GM12878 (cell line): ENCODE results near the gene ZBTB34. TPM values are rescaled to one million over a fixed set of nuclear protein-coding genes. Genes with fewer than 3 reads are reported as not detected.
A peak's percentile ranks its signal among the peaks of the same experiment; 100 is the strongest.

Experiments
- ATAC-seq: fragments of 200-7000 bp; cut with Tn5 transposase; 3 replicates; pipeline ENCODE4 v1.9.1; 2020; ENCODE audit warnings: mild to moderate bottlenecking, moderate library complexity
- BruUV-seq: library from RNA; stranded (reverse); fragments of 400-500 nt; replicated peaks from 2 replicates; lab custom pipeline; 2021; lab: Mats Ljungman, UMichigan
- CTCF ChIA-PET: fragments of 300-600 bp; sonication (Branson Sonifier 250); formaldehyde crosslinking; extraction: SDS; loops from one replicate; lab custom pipeline; 2021; ENCODE audit warnings: inconsistent platforms; lab: Yijun Ruan, JAX
- POLR2A ChIA-PET: fragments of 350-600 bp; formaldehyde crosslinking; extraction: SDS; loops from one replicate; lab custom pipeline; 2021; ENCODE audit warnings: inconsistent platforms; lab: Charles Lee
- RAD21 ChIA-PET: fragments of 300-600 bp; sonication (Branson Sonifier 250); formaldehyde crosslinking; loops from one replicate; lab custom pipeline; 2023; ENCODE audit warnings: antibody characterized with exemption; ENCODE audit not compliant: unreplicated experiment; lab: Charles Lee
- SMC1A ChIA-PET: fragments of 300-600 bp; sonication (Branson Sonifier 250); formaldehyde crosslinking; loops from one replicate; lab custom pipeline; 2023; ENCODE audit not compliant: unreplicated experiment, uncharacterized antibody; lab: Charles Lee
- DNase-seq: peaks from one replicate; pipeline ENCODE4 v3.0.0-alpha.2; 2011; ENCODE audit warnings: low read depth, low spot score
- FAIRE-seq: peaks from 3 replicates; lab custom pipeline; 2011; peaks lifted over from hg19 to GRCh38; lab: Jason Lieb, UNC
- H2AFZ ChIP-seq: 2 replicates; pipeline ENCODE4 v1.6.0; 2011; ENCODE audit warnings: low read depth, low read length, control low read depth; ENCODE audit not compliant: control insufficient read depth
- H3K27ac ChIP-seq: 2 replicates; pipeline ENCODE4 v1.5.1; 2011; ENCODE audit warnings: control low read depth; ENCODE audit not compliant: control insufficient read depth, insufficient read depth
- H3K27me3 ChIP-seq, 2 experiments: replicated peaks in 1 of 2; 2 replicates each; pipeline versions ENCODE4 v1.6.0 to v1.6.1; 2011; ENCODE audit warnings: low read length in 1 of 2; ENCODE audit not compliant: control insufficient read depth in 2 of 2, insufficient read depth in 2 of 2
- H3K36me3 ChIP-seq, 2 experiments: 2 replicates each; pipeline ENCODE4 v1.5.1; 2011; ENCODE audit warnings: low read length in 1 of 2; ENCODE audit not compliant: control insufficient read depth in 2 of 2, insufficient read depth in 2 of 2
- H3K4me1 ChIP-seq: 2 replicates; pipeline ENCODE4 v1.6.1; 2011; ENCODE audit warnings: mild to moderate bottlenecking, low read length, moderate library complexity, mixed read lengths; ENCODE audit not compliant: control insufficient read depth, insufficient read depth
- H3K4me2 ChIP-seq: 2 replicates; pipeline ENCODE4 v1.6.0; 2011; ENCODE audit warnings: control low read depth; ENCODE audit not compliant: control insufficient read depth, insufficient read depth
- H3K4me3 ChIP-seq: fragments of 200-600 bp; sonication (generic); 2 replicates; pipeline ENCODE4 v1.5.1; 2016
- H3K79me2 ChIP-seq: 2 replicates; pipeline ENCODE4 v1.6.0; 2011; ENCODE audit warnings: low read length; ENCODE audit not compliant: control insufficient read depth, insufficient read depth
- H3K9ac ChIP-seq: 2 replicates; pipeline ENCODE4 v1.8.0; 2011; ENCODE audit warnings: low read length, control low read depth, mixed read lengths; ENCODE audit not compliant: control insufficient read depth, insufficient read depth
- H3K9me3 ChIP-seq: replicated peaks from 3 replicates; pipeline ENCODE4 v1.5.1; 2011; ENCODE audit warnings: mild to moderate bottlenecking, low read length; ENCODE audit not compliant: control insufficient read depth, insufficient read depth
- H4K20me1 ChIP-seq: 2 replicates; pipeline ENCODE4 v1.6.0; 2011; ENCODE audit not compliant: control insufficient read depth, insufficient read depth
- ASH2L ChIP-seq: fragments of 300-600, 200-600 bp; sonication (generic); IDR thresholded peaks from 2 replicates; pipeline ENCODE4 v1.6.1; 2017; ENCODE audit warnings: low read depth, mild to moderate bottlenecking, borderline replicate concordance
- ATF7 ChIP-seq: fragments of 450-650 bp; IDR thresholded peaks from 2 replicates; pipeline ENCODE4 v1.6.1; 2016; ENCODE audit warnings: low read depth, mild to moderate bottlenecking
- BACH1 ChIP-seq: fragments of 450-650 bp; IDR thresholded peaks from 2 replicates; pipeline ENCODE4 v1.6.1; 2017; ENCODE audit warnings: mild to moderate bottlenecking, borderline replicate concordance
- BCL11A ChIP-seq: IDR thresholded peaks from 2 replicates; pipeline ENCODE4 v1.6.1; 2011; ENCODE audit warnings: low read depth, low read length
- BHLHE40 ChIP-seq, 2 experiments: fragments of 450-650 bp in 1 of 2; IDR thresholded peaks; 2 replicates each; pipeline ENCODE4 v1.6.1; 2011 to 2017; ENCODE audit warnings: low read depth in 2 of 2, borderline replicate concordance in 1 of 2, improper control_type of control experiment in 1 of 2, low read length in 1 of 2, mild to moderate bottlenecking in 1 of 2
- BRCA1 ChIP-seq: IDR thresholded peaks from 2 replicates; pipeline ENCODE4 v1.6.1; 2011; ENCODE audit warnings: low read depth, low read length, improper control_type of control experiment
- CREM ChIP-seq: IDR thresholded peaks from 2 replicates; pipeline ENCODE4 v1.6.1; 2014; ENCODE audit warnings: antibody characterized with exemption, low read depth
- DPF2 ChIP-seq: fragments of 450-650 bp; IDR thresholded peaks from 2 replicates; pipeline ENCODE4 v1.6.1; 2017; ENCODE audit warnings: mild to moderate bottlenecking
- EGR1 ChIP-seq, 2 experiments: IDR thresholded peaks; 1 replicate in 1 of 2; 2 replicates in 1 of 2; pipeline ENCODE4 v1.6.1; 2011 to 2012; ENCODE audit warnings: low read depth in 2 of 2, low read length in 2 of 2, borderline replicate concordance in 1 of 2, mild to moderate bottlenecking in 1 of 2, moderate library complexity in 1 of 2
- GATAD2B ChIP-seq: fragments of 450-650 bp; conservative IDR thresholded peaks from 2 replicates; pipeline ENCODE4 v1.6.1; 2017; ENCODE audit warnings: low read depth, mild to moderate bottlenecking, moderate library complexity
- HDAC2 ChIP-seq: fragments of 200-600 bp; sonication (generic); IDR thresholded peaks from 2 replicates; pipeline ENCODE4 v1.6.1; 2017
- HDGF ChIP-seq: fragments of 450-650 bp; IDR thresholded peaks from 2 replicates; pipeline ENCODE4 v1.6.1; 2016; ENCODE audit warnings: antibody characterized with exemption
- IRF4 ChIP-seq: IDR thresholded peaks from 2 replicates; pipeline ENCODE4 v1.6.1; 2011; ENCODE audit warnings: low read depth, low read length
- JUNB ChIP-seq: IDR thresholded peaks from 2 replicates; pipeline ENCODE4 v1.6.1; 2016; ENCODE audit warnings: antibody characterized with exemption, mild to moderate bottlenecking
- MEF2B ChIP-seq: fragments of 450-650 bp; IDR thresholded peaks from 2 replicates; pipeline ENCODE4 v1.6.1; 2018; ENCODE audit warnings: mild to moderate bottlenecking, moderate library complexity; ENCODE audit not compliant: partially characterized antibody, poor library complexity, severe bottlenecking
- NKRF ChIP-seq: fragments of 450-650 bp; conservative IDR thresholded peaks from 2 replicates; pipeline ENCODE4 v1.6.1; 2017; ENCODE audit warnings: mild to moderate bottlenecking, moderate library complexity
- NR2F1 ChIP-seq: fragments of 450-650 bp; conservative IDR thresholded peaks from 2 replicates; pipeline ENCODE4 v1.6.1; 2017; ENCODE audit warnings: mild to moderate bottlenecking
- PML ChIP-seq: IDR thresholded peaks from 2 replicates; pipeline ENCODE4 v1.6.1; 2012; ENCODE audit warnings: low read length, inconsistent platforms
- RB1 ChIP-seq: fragments of 450-650 bp; formaldehyde crosslinking; IDR thresholded peaks from 2 replicates; pipeline ENCODE4 v1.6.1; 2017; ENCODE audit warnings: mild to moderate bottlenecking, borderline replicate concordance
- WRNIP1 ChIP-seq: IDR thresholded peaks from 2 replicates; pipeline ENCODE4 v1.6.1; 2011; ENCODE audit warnings: low read depth, low read length, improper control_type of control experiment, borderline replicate concordance
- WGBS: methylation state at CpG from one replicate; pipeline ENCODE4 v1.1.6; 2016; ENCODE audit warnings: low lambda C conversion rate; ENCODE audit not compliant: insufficient replicate concordance, insufficient coverage; ENCODE audit errors: missing lambda C conversion rate; 5-methylcytosine and 5-hydroxymethylcytosine counted together
- in situ Hi-C: fragments of 300-500 bp; cut with MboI; formaldehyde crosslinking; loops from 9 replicates; pipeline ENCODE4 v1.14.3; 2018; ENCODE audit warnings: mixed read lengths
- intact Hi-C: fragments of 100-400 bp; cut with micrococcal nuclease; formaldehyde crosslinking; loops from one replicate; pipeline ENCODE4 v1.14.2; 2022; ENCODE audit not compliant: unreplicated experiment
- polyA plus RNA-seq, 11 experiments: library from polyadenylated mRNA; depleted of rRNA in 4 of 11; unstranded in 6 of 11; stranded (reverse) in 5 of 11; fragments of >200 nt; fragmentation: Nextera tagmentation in 4 of 11; fragmentation: Illumina TruSeq in 1 of 11; extraction: Ambion mirVana in 4 of 11; extraction: Trizol in 1 of 11; gene quantifications; 1 replicate in 1 of 11; 2 replicates in 10 of 11; pipeline versions ENCODE4 v1.2.1 to v1.2.3, GENCODE V29; 2011 to 2016; ENCODE audit warnings: inconsistent platforms in 2 of 11, missing spikeins in 2 of 11, low read depth in 1 of 11
- total RNA-seq, 4 experiments: library from RNA; depleted of rRNA in 3 of 4; stranded (reverse); fragments of >200 nt in 3 of 4; fragmentation: Illumina TruSeq in 1 of 4; extraction: Trizol in 1 of 4; gene quantifications; 2 replicates each; pipeline versions ENCODE4 v1.2.1 to v1.2.3, GENCODE V29; 2013 to 2021
- TF ChIP-seq, protein P1 (sequence below): fragments of 450-650 bp; IDR thresholded peaks from 2 replicates; pipeline ENCODE4 v1.6.1; 2016; ENCODE audit warnings: mild to moderate bottlenecking

ZBTB34 gene
- total and polyA plus RNA-seq, 10 of the 15 experiments (the other 5 are each of a cell fraction or from before 2014, with no cell fraction given) = 0.71 to 11.3 (median 3.8) TPM

DNA sequence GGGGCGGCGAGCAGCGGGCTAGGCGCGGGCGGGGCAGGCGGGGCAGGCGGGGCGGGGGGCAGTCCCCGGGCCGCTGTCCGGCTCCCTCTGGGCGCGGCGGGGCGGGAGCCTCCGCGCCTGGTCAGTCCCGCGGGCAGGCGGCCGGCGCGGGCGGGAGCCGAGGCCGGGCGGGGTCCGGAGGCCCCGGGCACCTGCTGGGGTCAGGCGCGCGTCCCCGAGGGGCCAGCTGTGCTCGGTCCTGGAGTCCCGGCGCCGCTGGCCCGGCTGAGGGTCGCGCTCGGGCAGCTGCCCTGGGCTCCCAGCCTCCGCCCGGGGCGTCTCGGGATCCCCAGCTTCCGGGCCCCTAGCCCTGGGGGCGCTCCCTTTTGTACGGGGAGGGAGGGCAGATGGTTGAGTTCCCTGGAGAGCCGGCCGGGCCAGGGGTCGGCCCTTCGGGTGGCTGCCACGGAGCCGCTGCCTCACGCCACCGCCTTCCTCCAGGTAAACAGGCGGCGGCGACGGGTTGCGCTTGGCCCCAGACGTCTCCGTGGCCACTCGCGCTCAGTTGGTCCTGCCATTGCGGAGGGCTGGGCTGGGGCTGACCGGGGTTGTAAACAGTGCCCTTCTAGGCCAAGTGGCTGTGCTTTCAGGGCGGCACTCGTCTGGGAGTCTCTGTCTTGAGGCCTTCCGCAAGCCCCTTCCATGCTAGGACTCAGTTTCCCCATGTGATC lies 473 bp downstream of the ZBTB34 start:
- Histone ChIP-seq H3K4me3 (peak overlapping the region; percentile 83), H3K9me3 (no peaks in the 10 kb centered on the region), H3K36me3 (peaks cover 0 to 2% of the 10 kb centered on the region in 2 experiments; a peak in 1 of 4 replicates), H3K27ac (peak overlapping the region; percentile 58), H3K79me2 (peaks cover 23% of the 10 kb centered on the region), H3K27me3 (peaks cover 0 to 2% of the 10 kb centered on the region in 2 experiments; a peak in 1 of 4 replicates), H3K9ac (peak overlapping the region; percentile 77), H3K4me2 (peak overlapping the region; percentile 83), H3K4me1 (peaks cover 9% of the 10 kb centered on the region), H4K20me1 (no peaks in the 10 kb centered on the region; the same call in 1 of the 2 replicates), H2AFZ (peak overlapping the region; percentile 3)
- intact Hi-C loops (no loop called here), in situ Hi-C loops (no loop called here)
- FAIRE-seq (no peak), DNase-seq (no peak), ATAC-seq (peak; percentile 57)
- CTCF ChIA-PET = interaction anchor here (1.5 to 2.9 kb wide), 4 partner anchors 11 to 193 kb away, joined by 3 to 16 read pairs (median 4); no protein-coding TSS in a partner anchor
- no TSS peak for BruUV-seq
- RAD21 ChIA-PET = interaction anchor here (1.3 kb wide), 1 partner anchor 22 kb away, joined by 3 read pairs; no protein-coding TSS in a partner anchor
- no peak for TF ChIP-seq WRNIP1
- TF ChIP-seq PML = no peak
- TF ChIP-seq BHLHE40 (IDR thresholded peaks at IDR 0.05; ENCODE audit: borderline replicate concordance in 1 of 2, low read depth in 2 of 2, low read length in 1 of 2) = peak in 1 of 2 experiments; percentile 15; a peak in 1 of 4 replicates
- no peak for TF ChIP-seq BCL11A
- TF ChIP-seq RB1 = no peak
- TF ChIP-seq NKRF = peak; percentile 62
- TF ChIP-seq NR2F1 = peak; percentile 49; the same call in 1 of the 2 replicates
- TF ChIP-seq BACH1 = 0 out of 2 replicates have a peak, but pooled peaks have one; percentile 11
- TF ChIP-seq, protein P1, sequence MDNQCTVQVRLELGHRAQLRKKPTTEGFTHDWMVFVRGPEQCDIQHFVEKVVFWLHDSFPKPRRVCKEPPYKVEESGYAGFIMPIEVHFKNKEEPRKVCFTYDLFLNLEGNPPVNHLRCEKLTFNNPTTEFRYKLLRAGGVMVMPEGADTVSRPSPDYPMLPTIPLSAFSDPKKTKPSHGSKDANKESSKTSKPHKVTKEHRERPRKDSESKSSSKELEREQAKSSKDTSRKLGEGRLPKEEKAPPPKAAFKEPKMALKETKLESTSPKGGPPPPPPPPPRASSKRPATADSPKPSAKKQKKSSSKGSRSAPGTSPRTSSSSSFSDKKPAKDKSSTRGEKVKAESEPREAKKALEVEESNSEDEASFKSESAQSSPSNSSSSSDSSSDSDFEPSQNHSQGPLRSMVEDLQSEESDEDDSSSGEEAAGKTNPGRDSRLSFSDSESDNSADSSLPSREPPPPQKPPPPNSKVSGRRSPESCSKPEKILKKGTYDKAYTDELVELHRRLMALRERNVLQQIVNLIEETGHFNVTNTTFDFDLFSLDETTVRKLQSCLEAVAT = no peak
- no peak for TF ChIP-seq JUNB
- no peak for TF ChIP-seq EGR1 (IDR thresholded peaks at IDR 0.05; ENCODE audit: borderline replicate concordance in 1 of 2, low read depth in 2 of 2, low read length in 2 of 2)
- TF ChIP-seq ASH2L = no peak
- TF ChIP-seq GATAD2B = peak; percentile 64; the same call in 1 of the 2 replicates
- no peak for TF ChIP-seq HDAC2
- no peak for TF ChIP-seq ATF7
- TF ChIP-seq IRF4 = no peak
- TF ChIP-seq MEF2B = no peak
- TF ChIP-seq DPF2 = peak; percentile 15; the same call in 1 of the 2 replicates
- TF ChIP-seq BRCA1 = no peak
- TF ChIP-seq CREM = no peak
- 0 out of 2 replicates have a peak, but pooled peaks have one; percentile 20 for TF ChIP-seq HDGF
- SMC1A ChIA-PET = interaction anchor here (0.9 to 3.5 kb wide), 2 partner anchors 12 to 52 kb away, joined by 3 to 19 read pairs; no protein-coding TSS in a partner anchor
- WGBS = 2% methylated on average over 20 of the region's 71 CpGs
- POLR2A ChIA-PET = interaction anchor here (3.9 kb wide), 1 partner anchor 12 kb away, joined by 14 read pairs; no protein-coding TSS in a partner anchor
